Measurements from ENCODE around the gene C1QA.
"Not testable (repeated sequence)": the region's sequence is repeated elsewhere in the genome, so short reads cannot be mapped to it uniquely, and the experiment has no call there.

The C1QA gene

GRCh38 chr1:22665752-22666151, 29.3 kb downstream of the C1QA start:
- no peak overlapping the region for H3K4me3 ChIP-seq
- H3K27ac ChIP-seq = no peak overlapping the region

- Histone ChIP-seq H3K4me3 (no peak overlapping the region), H3K27ac (no peak overlapping the region)
Measured at GRCh38 chr1:22666412-22666811, 30.0 kb downstream of the C1QA start.

GRCh38 chr1:22668840-22669239, 32.4 kb downstream of the C1QA start:
- not testable (repeated sequence) for H3K27ac ChIP-seq, H3K4me3 ChIP-seq

GRCh38 chr1:22670352-22670975, 34.0 kb downstream of the C1QA start:
- Histone ChIP-seq H3K4me3 (no peak overlapping the region), H3K27ac (no peak overlapping the region)

- Histone ChIP-seq H3K4me3 (no peak overlapping the region), H3K27ac (no peak overlapping the region)
Measured at GRCh38 chr1:22671999-22672398, 35.6 kb downstream of the C1QA start.

GRCh38 chr1:22673486-22674409, 37.3 kb downstream of the C1QA start:
- H3K27ac ChIP-seq = no peak overlapping the region
- H3K4me3 ChIP-seq = no peak overlapping the region

GRCh38 chr1:22674410-22674749, 38.0 kb downstream of the C1QA start:
- no peak overlapping the region for H3K27ac ChIP-seq
- H3K4me3 ChIP-seq = no peak overlapping the region

- not testable (repeated sequence) for H3K4me3 ChIP-seq, H3K27ac ChIP-seq
Measured at GRCh38 chr1:22676151-22676550, 39.7 kb downstream of the C1QA start.

- Histone ChIP-seq H3K4me3 (no peak overlapping the region), H3K27ac (no peak overlapping the region)
Measured at GRCh38 chr1:22676916-22677583, 40.6 kb downstream of the C1QA start.

- H3K27ac ChIP-seq = no peak overlapping the region
- H3K4me3 ChIP-seq = no peak overlapping the region
Measured at GRCh38 chr1:22677931-22678896, 41.8 kb downstream of the C1QA start.

GRCh38 chr1:22680726-22681125, 44.3 kb downstream of the C1QA start:
- H3K27ac ChIP-seq = no peak overlapping the region

GRCh38 chr1:22681556-22682276, 45.3 kb downstream of the C1QA start:
- Histone ChIP-seq H3K27ac (no peak overlapping the region), H3K4me3 (no peak overlapping the region)

More at GRCh38 chr1:22680726-22681125, 44.3 kb downstream of the C1QA start:
- H3K4me3 ChIP-seq = no peak overlapping the region

- Histone ChIP-seq H3K27ac (no peak overlapping the region), H3K4me3 (no peak overlapping the region)
Measured at GRCh38 chr1:22683547-22683946, 47.1 kb downstream of the C1QA start.

- no peak overlapping the region for H3K27ac ChIP-seq
- no peak overlapping the region for H3K4me3 ChIP-seq
Measured at GRCh38 chr1:22685591-22686059, 49.2 kb downstream of the C1QA start.

- Histone ChIP-seq H3K27ac (no peak overlapping the region), H3K4me3 (no peak overlapping the region)
Measured at GRCh38 chr1:22687191-22687590, 50.8 kb downstream of the C1QA start.

GRCh38 chr1:22688466-22688865, 52.0 kb downstream of the C1QA start:
- H3K27ac ChIP-seq = no peak overlapping the region
- no peak overlapping the region for H3K4me3 ChIP-seq
